ENCODE results near the gene COQ8B.

COQ8B gene

DNA sequence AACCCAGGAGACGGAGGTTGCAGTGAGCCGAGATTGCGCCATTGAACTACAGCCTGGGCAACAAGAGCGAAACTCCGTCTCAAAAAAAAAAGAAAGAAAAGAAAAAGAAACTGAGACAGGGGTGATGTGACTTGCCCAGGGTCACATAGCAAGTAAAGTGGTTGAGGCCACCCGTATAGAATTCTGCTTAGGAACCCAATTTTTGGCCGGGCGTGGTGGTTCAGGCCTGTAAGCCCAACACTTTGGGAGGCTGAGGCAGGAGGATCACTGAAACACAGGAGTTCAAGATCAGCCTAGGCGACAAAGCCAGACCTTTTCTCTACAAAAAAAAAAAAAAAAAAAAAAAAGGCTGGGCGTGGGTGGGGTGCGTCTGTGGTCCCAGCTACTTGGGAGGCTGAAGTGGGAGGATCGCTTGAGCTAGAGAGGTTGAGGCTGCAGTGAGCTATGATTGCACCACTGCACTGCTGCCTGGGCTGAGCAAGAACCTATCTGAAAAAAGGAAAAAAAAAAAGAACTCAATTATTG lies 35.6 kb upstream of the COQ8B start:
- Mint-ChIP-seq H3K27ac (peak overlapping the region in 2 of 3 experiments; percentile 79 to 98), H3K27me3 (ENCODE audit: low read depth) (no peaks in the 10 kb centered on the region), H3K4me1 (peaks cover 31% of the 10 kb centered on the region), H3K4me3 (peak overlapping the region; percentile 95 to 99 (median 95)), H3K9me3 (no peaks in the 10 kb centered on the region), H3K36me3 (ENCODE audit: low read depth) (peaks cover 29% of the 10 kb centered on the region)
- TF ChIP-seq, protein P1, sequence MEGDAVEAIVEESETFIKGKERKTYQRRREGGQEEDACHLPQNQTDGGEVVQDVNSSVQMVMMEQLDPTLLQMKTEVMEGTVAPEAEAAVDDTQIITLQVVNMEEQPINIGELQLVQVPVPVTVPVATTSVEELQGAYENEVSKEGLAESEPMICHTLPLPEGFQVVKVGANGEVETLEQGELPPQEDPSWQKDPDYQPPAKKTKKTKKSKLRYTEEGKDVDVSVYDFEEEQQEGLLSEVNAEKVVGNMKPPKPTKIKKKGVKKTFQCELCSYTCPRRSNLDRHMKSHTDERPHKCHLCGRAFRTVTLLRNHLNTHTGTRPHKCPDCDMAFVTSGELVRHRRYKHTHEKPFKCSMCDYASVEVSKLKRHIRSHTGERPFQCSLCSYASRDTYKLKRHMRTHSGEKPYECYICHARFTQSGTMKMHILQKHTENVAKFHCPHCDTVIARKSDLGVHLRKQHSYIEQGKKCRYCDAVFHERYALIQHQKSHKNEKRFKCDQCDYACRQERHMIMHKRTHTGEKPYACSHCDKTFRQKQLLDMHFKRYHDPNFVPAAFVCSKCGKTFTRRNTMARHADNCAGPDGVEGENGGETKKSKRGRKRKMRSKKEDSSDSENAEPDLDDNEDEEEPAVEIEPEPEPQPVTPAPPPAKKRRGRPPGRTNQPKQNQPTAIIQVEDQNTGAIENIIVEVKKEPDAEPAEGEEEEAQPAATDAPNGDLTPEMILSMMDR (IDR thresholded peaks at IDR 0.05; ENCODE audit: unreplicated experiment in 3 of 3) = no peak

DNA sequence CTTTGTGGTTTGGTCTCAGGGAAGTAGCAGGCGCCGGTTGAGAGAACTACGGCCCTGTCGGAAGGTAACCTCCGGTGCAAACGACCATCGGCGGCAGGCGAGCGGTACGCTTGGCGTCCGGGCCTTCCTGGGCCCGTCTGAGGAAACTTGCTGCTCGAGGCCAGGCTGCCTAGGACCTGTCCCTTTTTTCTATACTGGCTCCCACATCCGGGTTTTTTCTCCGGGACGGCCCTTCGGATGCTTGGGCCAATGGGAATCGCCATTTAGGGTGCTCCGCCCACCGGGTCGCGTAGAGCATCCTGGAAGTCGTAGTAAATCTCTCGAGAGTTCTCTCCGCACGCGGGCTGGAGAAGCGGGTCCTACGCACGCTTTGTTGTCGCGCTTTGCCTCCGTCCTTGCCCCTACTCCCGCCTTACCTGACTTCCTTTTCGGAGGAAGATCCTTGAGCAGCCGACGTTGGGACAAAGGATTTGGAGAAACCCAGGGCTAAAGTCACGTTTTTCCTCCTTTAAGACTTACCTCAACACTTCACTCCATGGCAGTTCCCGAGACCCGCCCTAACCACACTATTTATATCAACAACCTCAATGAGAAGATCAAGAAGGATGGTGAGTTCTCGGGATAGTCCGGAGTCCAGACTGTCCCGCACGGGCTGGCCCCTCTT lies 34.3 kb upstream of the COQ8B start, which contains the start of gene SNRPA:
Gene SNRPA (plus strand): TSS at position 330 of the 664 bp plus-strand sequence. CDS start 206 bp downstream, at position 536.
- H3K9me3 Mint-ChIP-seq = no peaks in the 10 kb centered on the region
- H3K4me1 Mint-ChIP-seq = peaks cover 31% of the 10 kb centered on the region
- peaks cover 19% of the 10 kb centered on the region for H3K36me3 Mint-ChIP-seq (ENCODE audit: low read depth)
- TF ChIP-seq, protein P1 (IDR thresholded peaks at IDR 0.05; ENCODE audit: unreplicated experiment in 3 of 3) = no peak
- H3K27ac Mint-ChIP-seq = peak within 1 kb of the TSS; percentile 90 to 98 (median 97)
- H3K4me3 Mint-ChIP-seq = peak within 1 kb of the TSS; percentile 95 to 99 (median 95)
- no peaks in the 10 kb centered on the region for H3K27me3 Mint-ChIP-seq (ENCODE audit: low read depth)

DNA sequence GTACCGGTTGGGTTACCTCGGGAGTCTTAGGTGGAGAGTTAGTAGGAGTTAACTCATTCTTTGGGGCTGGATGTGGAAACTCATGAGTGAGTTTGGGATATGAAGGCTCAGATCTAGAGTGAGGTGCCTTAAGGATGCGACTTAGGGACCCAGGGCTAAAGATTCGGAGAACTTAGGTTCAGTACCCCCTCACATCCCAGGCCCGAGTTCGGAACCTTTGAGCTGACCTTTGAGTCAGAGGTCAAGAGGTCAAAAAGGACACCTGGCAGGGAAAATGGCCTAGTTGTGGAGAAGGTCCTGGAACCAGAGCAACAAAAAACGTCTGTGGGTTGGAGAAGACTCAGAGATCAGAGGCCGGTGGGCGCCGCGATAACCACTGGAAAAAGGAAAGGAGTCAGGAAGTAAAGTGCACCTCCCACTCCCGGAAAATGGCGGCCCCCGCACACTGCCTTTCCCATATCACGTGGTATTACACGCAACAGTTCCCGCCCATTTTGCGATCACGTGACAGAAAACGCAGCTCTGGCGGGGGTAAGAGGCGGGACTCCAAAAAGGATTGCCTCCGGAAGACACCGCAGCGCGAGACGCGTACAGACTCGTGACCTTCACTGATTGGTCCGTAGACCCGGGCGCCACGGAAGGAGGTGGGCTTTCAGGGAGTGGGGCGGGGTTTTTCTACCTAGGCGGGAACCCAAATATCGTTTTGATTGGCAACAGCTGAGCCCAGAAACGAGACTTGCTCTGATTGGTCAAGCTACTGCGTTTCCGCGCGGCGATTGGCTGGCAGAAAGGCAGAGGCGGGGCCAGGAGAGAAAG lies 33.6 kb upstream of the COQ8B start, which contains the start of gene ACTMAP:
Gene ACTMAP (minus strand): TSS at position 420 of the 816 bp plus-strand sequence. CDS start 674 bp downstream, outside the sequence.
- peak within 1 kb of the TSS; percentile 90 to 98 (median 97) for H3K27ac Mint-ChIP-seq
- peaks cover 14% of the 10 kb centered on the region for H3K36me3 Mint-ChIP-seq (ENCODE audit: low read depth)
- no peaks in the 10 kb centered on the region for H3K9me3 Mint-ChIP-seq
- no peaks in the 10 kb centered on the region for H3K27me3 Mint-ChIP-seq (ENCODE audit: low read depth)
- H3K4me3 Mint-ChIP-seq = peak within 1 kb of the TSS; percentile 95 to 99 (median 95)
- TF ChIP-seq, protein P1 (IDR thresholded peaks at IDR 0.05; ENCODE audit: unreplicated experiment in 3 of 3) = no peak
- peaks cover 31% of the 10 kb centered on the region for H3K4me1 Mint-ChIP-seq

DNA sequence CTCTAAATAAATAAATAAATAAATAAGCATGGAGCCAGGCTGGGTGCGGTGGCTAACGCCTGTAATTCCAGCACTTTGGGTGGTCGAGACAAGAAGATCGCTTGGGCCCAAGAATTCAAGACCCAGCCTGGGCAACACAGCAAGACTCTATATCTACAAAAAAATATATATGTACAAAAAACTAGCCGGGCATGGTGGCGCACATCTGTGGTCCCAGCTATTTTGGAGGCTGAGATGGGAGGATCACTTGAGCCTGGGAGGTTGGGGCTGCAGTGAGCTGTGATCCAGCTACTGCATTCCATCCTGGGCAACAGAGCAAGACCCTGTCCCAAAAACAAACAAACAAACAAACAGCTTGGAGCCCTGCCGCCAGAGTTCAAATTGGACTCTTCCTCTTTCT lies 30.9 kb upstream of the COQ8B start:
- peak overlapping the region in 1 of 3 experiments; percentile 56 for H3K4me3 Mint-ChIP-seq
- H3K4me1 Mint-ChIP-seq = peaks cover 18% of the 10 kb centered on the region
- H3K27ac Mint-ChIP-seq = no peak overlapping the region
- TF ChIP-seq, protein P1 (IDR thresholded peaks at IDR 0.05; ENCODE audit: unreplicated experiment in 3 of 3) = no peak
- H3K9me3 Mint-ChIP-seq = no peaks in the 10 kb centered on the region
- H3K36me3 Mint-ChIP-seq (ENCODE audit: low read depth) = peaks cover 1% of the 10 kb centered on the region
- no peaks in the 10 kb centered on the region for H3K27me3 Mint-ChIP-seq (ENCODE audit: low read depth)

DNA sequence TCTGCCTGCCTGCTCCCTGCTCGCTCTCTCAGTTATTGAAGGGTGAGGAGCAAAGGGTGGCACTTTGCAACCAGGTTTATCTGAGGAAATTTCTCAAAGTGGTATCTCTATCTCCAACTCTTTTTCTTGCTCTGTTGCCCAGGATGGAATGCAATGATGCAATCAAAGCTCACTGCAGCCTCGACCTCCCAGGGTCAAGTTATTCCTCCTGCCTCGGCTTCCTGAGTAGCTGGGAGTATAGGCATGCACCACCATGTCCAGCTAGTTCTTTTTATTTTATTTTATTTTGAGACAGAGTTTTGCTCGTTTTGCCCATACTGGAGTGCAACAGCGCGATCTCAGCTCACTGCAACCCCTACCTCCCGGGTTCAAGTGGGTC lies 28.7 kb upstream of the COQ8B start:
- Mint-ChIP-seq H3K27me3 (ENCODE audit: low read depth) (no peaks in the 10 kb centered on the region), H3K4me1 (peaks cover 14% of the 10 kb centered on the region), H3K4me3 (no peak overlapping the region), H3K9me3 (no peaks in the 10 kb centered on the region), H3K36me3 (ENCODE audit: low read depth) (no peaks in the 10 kb centered on the region), H3K27ac (peak overlapping the region in 2 of 3 experiments; percentile 74 to 85)
- TF ChIP-seq, protein P1 (IDR thresholded peaks at IDR 0.05; ENCODE audit: unreplicated experiment in 3 of 3) = no peak

All from nephron (organoid).